Right lobe of liver (tissue), 4 donors: Measurements from ENCODE around the gene KLF11.

Source experiments
- POLR2A ChIP-seq: fragments of 450-650 bp; IDR thresholded peaks from one replicate; pipeline ENCODE4 v1.6.1; 2017; ENCODE audit warnings: antibody characterized with exemption, mild to moderate bottlenecking
- TF ChIP-seq, protein P1 (sequence below), 4 donors: fragments of 200-600 bp in 3 of 4; fragments of 450-650 bp in 1 of 4; IDR thresholded peaks; one replicate each; pipeline versions ENCODE4 v1.5.1 to v1.8.0; 2016 to 2022; ENCODE audit warnings: antibody characterized with exemption in 4 of 4, mild to moderate bottlenecking in 2 of 4
- donor health status: DM: no; HTN: no; CAD: no.
- donor health status: DM: no; HTN: no; CAD: no.
- donor health status: DM: no; HTN: yes; CAD: no.

DNA sequence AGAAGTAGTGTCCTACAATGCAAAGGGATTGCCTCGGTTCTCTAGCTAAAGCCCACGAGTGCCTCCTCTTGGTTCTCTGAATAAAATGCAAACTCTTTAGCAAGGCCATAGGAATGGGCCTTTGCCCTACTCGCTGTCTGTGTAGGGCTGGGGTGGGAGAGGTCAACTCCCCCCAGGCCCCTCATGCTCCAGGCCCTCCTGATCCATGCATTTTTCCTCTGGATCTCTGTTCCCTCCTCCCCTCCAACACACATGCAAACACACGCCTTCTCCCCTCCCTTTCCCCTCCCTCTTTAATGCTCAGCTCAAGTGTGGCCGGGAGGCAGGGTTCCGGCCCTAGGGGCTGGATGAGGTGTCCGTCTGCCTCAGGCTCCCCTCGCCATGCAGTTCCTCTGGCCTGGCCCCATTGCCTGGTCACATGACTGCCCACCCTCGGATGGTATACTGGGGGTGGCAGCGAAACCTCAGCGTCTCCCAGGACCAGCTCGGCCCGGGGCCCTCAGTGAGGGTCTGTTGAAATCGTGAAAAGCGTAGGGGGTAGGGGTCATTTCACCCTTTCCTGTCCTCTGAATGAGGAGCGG is 14.9 kb upstream of the KLF11 start:
- TF ChIP-seq, protein P1, sequence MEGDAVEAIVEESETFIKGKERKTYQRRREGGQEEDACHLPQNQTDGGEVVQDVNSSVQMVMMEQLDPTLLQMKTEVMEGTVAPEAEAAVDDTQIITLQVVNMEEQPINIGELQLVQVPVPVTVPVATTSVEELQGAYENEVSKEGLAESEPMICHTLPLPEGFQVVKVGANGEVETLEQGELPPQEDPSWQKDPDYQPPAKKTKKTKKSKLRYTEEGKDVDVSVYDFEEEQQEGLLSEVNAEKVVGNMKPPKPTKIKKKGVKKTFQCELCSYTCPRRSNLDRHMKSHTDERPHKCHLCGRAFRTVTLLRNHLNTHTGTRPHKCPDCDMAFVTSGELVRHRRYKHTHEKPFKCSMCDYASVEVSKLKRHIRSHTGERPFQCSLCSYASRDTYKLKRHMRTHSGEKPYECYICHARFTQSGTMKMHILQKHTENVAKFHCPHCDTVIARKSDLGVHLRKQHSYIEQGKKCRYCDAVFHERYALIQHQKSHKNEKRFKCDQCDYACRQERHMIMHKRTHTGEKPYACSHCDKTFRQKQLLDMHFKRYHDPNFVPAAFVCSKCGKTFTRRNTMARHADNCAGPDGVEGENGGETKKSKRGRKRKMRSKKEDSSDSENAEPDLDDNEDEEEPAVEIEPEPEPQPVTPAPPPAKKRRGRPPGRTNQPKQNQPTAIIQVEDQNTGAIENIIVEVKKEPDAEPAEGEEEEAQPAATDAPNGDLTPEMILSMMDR (IDR thresholded peaks at IDR 0.05): no peak
- TF ChIP-seq POLR2A: no peak
